GM18867 (cell line): ENCODE data around the gene SORBS1.

Experiments used
- ATAC-seq: cut with Tn5 transposase; IDR thresholded peaks from one replicate; pipeline ENCODE4 v1.9.1; 2021; ENCODE audit warnings: mild to moderate bottlenecking, moderate library complexity; ENCODE audit not compliant: unreplicated experiment

The SORBS1 gene

GRCh38 chr10:95279042-95279820 lies 281.9 kb downstream of the SORBS1 start:
- ATAC-seq, result peak; percentile 38

DNA sequence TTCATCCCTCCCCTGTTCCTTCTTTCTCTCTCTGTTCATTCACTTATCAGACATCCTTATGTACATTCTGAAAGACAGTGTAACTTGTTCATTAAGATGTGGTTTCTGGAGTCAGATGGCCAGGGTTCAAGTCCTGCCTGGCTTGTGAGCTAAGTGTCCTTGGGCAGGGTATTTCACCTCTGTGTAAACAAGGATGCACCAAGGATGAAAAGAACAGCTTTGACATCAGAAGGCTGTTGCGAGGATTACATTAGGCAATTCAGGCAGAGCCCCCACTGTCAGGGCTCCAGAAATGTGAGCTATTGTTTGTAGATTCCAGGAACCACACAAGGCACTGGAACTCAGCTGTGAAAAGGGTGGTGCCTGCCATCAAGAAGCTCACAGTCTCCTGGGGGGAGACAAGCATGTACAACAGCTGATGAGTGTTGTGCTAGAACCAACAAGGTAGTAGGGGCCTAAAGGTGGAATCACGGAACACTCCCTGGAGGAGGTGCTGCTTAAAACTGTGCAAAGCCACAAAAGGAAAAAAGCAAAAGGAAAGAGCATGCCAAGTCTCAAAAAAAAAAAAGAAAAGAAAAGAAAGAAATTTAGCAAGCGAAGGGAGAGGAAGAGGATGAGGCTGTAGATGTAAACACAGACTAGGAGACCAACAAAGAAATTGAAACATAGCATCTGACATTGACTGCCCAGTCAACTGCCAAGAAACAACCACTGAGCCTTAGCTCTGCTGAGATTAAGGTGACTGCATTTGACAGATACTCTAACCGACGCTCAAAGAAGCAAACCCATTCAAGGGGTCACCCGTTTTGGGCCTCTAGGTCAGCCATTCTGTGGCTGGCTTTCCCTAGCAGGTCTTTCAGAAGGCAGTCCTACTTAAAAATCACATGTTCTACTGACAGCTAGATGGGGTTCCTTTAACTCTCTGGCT lies 282.8 kb downstream of the SORBS1 start:
- ATAC-seq, result no peak

DNA sequence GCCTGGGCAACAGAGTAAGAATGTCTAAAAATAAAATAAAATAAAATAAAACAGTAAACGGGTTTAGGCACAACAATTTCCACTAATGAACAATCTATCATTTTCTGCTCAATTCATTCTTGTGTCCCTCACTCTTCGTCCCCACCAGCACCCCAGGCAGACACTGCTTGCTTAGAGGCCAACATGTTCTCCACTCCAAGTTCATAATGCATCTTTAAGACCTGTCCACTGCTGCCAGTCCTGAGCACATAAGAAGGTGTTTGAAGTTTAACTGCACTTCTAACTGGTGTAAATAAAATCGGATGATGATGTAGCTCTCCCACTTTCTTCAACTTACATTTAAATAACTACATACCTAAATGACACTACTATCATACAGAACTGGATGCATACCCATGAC lies 283.6 kb downstream of the SORBS1 start:
- no peak for ATAC-seq

DNA sequence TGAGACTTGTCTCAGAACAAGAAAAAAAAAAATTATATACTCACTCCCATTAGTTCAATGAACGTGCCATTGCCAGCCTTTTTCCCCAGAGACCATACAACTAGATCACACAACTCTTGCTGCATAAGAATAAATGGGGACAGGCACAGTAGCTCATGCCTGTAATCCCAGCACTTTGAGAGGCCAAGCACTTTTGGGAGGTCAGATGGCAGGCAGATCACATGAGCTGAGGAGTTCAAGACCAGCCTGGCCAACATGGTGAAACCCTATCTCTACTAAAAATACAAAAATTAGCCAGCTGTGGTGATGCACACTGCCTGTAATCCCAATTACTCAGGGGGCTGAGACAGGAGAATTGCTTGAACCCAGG lies 284.0 kb downstream of the SORBS1 start:
- no peak for ATAC-seq

- ATAC-seq, result no peak
These were observed 284.6 kb downstream of the SORBS1 start for GRCh38 chr10:95276367-95277200.

- ATAC-seq, result no peak
These were observed 285.3 kb downstream of the SORBS1 start for GRCh38 chr10:95275726-95276366.

DNA sequence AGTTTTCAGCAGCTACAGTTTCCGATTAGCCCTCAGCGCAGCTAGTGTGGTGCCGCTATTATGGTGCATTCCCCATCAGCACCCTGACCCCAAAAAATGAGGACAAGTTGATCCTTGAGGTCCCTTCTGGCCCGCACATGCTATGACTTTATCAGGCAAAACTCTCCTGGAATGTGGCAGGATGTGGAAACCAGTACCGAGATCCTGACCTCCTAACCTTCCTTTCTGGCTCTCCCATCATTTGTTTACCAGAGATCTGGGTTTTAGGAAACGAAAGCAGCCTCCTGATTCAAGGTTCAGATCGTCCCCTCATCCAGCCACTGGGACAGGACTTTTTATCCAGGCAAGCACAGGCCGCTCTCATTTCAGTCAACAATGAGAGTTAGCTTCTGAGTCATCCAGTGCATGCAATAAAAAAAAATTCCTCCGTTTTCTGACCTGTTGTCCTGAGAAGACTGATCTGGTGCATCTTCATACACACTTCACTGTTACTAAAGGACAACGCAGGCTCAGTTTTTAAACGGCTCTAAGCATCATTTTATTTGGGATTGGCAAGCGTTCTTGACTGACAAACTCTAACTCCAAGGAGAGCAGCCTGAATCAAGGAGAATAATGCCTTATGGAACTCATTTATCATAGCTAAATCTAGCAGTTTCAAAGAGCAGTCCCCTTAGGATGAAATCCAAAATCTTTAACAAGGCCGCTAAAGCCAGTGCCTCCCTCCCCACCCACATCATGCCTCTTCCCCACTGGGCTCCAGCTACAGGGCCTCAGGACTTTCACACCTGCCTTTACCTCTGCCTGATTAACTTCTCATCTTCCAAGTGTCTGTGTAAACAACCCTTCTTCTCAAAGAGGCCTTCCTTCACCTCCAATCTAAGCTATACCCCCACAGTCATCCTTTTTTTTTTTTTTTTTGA lies 287.5 kb downstream of the SORBS1 start:
- ATAC-seq, result no peak

DNA sequence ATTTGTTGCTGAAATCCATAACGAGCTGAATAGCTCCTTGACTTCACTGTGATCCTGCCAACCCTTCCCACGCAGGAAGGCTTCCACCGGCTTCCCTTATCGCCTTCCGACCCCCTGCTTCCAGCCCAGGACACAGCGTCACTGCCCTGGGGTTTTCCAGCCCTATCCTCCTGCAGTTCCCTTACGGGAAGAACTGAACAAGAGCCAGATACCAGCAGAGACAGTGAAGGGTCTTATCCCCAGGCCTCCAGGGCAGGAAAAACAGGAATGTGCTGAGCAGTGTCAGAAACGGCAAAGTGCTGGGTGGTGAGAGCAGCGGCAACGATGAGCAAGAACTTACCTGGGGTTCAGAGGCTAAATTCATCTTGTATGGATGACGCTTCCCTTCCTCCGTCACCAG lies 292.7 kb downstream of the SORBS1 start:
- ATAC-seq, result no peak

DNA sequence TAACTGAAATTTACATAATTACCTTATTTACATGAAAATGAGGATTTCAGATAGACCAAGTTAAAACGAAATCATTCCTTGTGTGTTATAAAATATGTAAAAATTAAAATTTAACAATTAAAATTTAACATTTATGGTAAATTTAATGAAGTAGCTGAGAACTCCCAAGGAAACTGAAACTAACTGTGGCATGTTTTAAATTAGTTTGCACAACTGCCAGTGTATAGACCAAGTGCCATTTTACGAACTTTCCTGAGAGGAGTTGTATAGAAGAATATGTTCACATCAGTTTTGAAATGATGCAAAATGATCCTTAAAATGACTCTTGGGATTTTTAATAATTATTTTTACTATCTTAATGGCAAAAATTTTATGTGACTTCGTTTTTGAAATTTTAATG lies 293.9 kb downstream of the SORBS1 start:
- ATAC-seq, result no peak

GRCh38 chr10:95266674-95267095 lies 294.5 kb downstream of the SORBS1 start:
- peak; percentile 94 for ATAC-seq

DNA sequence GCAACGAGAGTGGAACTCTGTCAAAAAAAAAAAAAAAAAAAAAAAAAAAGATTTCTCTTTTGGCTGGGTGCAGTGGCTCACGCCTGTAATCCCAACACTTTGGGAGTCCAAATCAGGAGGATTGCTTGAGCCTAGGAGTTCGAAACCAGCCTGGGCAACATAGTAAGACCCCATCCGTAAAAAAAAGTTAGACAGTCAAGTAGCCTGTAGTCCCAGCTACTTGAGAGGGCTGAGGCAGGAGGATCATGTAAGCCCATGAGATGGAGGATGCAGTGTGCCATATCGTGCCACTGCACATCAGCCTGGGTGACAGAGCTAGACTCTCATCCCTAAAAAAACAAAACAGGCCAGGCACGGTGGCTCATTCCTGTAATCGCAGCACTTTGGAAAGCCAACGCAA lies 295.6 kb downstream of the SORBS1 start:
- no peak for ATAC-seq

- no peak for ATAC-seq
These were observed 296.7 kb downstream of the SORBS1 start for GRCh38 chr10:95264227-95265051.

DNA sequence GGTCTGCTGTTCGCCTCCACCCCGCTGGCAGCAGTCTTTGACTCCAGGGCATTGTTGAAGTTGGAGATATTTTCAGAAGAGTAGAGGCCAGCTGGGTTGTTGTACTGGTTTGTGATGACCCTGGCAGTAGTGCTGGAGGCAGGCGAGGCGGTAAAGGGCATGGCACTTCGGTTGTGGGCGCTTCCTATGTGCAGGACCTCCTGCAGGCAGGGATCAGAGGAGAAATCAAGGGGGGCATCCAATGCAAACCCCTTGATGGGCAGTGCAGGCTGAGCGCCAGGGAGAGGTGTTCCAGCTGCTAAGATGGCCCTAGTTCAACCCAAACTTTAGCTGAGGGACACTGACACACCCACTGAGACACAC lies 297.3 kb downstream of the SORBS1 start:
- no peak for ATAC-seq

GRCh38 chr10:95262763-95263518 lies 298.2 kb downstream of the SORBS1 start:
- ATAC-seq, result no peak

DNA sequence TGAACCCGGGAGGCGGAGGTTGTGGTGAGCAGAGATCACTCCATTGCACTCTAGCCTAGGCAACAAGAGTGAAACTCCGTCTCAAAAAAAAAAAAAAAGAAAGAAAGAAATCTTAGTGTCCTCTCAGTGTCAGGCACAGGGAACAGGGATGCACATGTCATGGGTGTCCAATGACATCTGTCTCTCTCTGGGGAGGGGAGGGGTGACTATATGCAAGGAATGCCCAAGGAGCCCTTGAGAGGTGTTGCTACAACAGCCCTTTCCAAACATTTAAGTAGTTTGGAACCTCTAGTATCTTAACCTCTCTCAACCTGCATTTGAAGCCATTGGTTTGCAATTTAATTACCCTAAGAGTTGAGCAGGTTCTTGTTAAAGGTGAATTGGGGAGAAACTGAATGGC lies 299.2 kb downstream of the SORBS1 start:
- no peak for ATAC-seq
